NT2/D1 (cell line): Measurements from ENCODE around the gene ETS1.

Experiments used
- DNase-seq: peaks from one replicate; pipeline ENCODE4 v3.0.0-alpha.2; 2011; ENCODE audit warnings: low read depth, low spot score
- H3K27me3 ChIP-seq: 2 replicates; pipeline ENCODE4 v1.6.0; 2011; ENCODE audit warnings: mild to moderate bottlenecking; ENCODE audit not compliant: insufficient read length, insufficient read depth
- H3K36me3 ChIP-seq: 2 replicates; pipeline ENCODE4 v1.6.1; 2011; ENCODE audit warnings: mild to moderate bottlenecking, low read length, mixed read lengths; ENCODE audit not compliant: insufficient read depth, insufficient read length
- H3K4me1 ChIP-seq: 2 replicates; pipeline ENCODE4 v1.5.1; 2011; ENCODE audit not compliant: insufficient read depth, insufficient read length
- H3K4me3 ChIP-seq: 2 replicates; pipeline ENCODE4 v1.5.1; 2011; ENCODE audit warnings: low read depth; ENCODE audit not compliant: insufficient read length
- H3K9ac ChIP-seq: 2 replicates; pipeline ENCODE4 v1.6.0; 2011; ENCODE audit warnings: low read depth; ENCODE audit not compliant: insufficient read length
- H3K9me3 ChIP-seq: 2 replicates; pipeline ENCODE4 v1.5.1; 2011; ENCODE audit warnings: mild to moderate bottlenecking, low read length; ENCODE audit not compliant: insufficient read depth
- SUZ12 ChIP-seq: IDR thresholded peaks from 2 replicates; pipeline ENCODE4 v1.6.1; 2011; ENCODE audit not compliant: insufficient read length, insufficient read depth; ENCODE audit errors: extremely low read depth
- YY1 ChIP-seq: IDR thresholded peaks from 2 replicates; pipeline ENCODE4 v1.6.1; 2011; ENCODE audit not compliant: insufficient read length, insufficient read depth
- ZNF274 ChIP-seq: IDR thresholded peaks from 2 replicates; pipeline ENCODE4 v1.6.1; 2011; ENCODE audit warnings: mild to moderate bottlenecking, low read depth, low read length

Gene ETS1

DNA sequence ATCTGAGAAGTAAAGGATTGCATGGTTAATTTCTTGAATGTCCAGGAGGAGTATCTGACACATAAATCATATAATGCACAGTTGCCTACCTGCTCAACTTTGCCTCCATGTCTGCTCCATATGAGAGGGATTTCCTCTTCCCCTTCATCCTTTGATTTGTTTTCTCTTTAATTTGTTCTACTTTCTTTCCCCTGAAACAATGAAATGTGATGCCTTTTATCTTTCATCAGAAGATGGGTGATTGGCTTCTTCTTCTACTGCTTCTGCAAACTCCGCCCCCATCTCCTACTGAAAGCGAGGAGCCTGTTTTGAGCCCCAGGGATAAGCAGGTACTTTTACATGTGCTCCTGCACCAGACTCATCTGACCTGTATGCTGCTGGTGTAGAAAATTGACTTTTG, 9.9 kb upstream of the ETS1 start:
- H3K27me3 ChIP-seq: peaks cover 17% of the 10 kb centered on the region
- TF ChIP-seq YY1: no peak
- no peak for TF ChIP-seq ZNF274
- TF ChIP-seq SUZ12: no peak
- H3K9me3 ChIP-seq: no peaks in the 10 kb centered on the region
- DNase-seq: no peak
- H3K4me3 ChIP-seq: no peak overlapping the region
- no peaks in the 10 kb centered on the region for H3K4me1 ChIP-seq
- no peak overlapping the region for H3K9ac ChIP-seq
- no peaks in the 10 kb centered on the region for H3K36me3 ChIP-seq

- Histone ChIP-seq H3K4me3 (no peak overlapping the region), H3K9me3 (no peaks in the 10 kb centered on the region), H3K9ac (no peak overlapping the region), H3K36me3 (no peaks in the 10 kb centered on the region), H3K27me3 (peaks cover 24% of the 10 kb centered on the region), H3K4me1 (no peaks in the 10 kb centered on the region)
- no peak for DNase-seq
- TF ChIP-seq SUZ12 (no peak), YY1 (no peak), ZNF274 (no peak)
Observed at GRCh38 chr11:128596250-128596649, 8.9 kb upstream of the ETS1 start.

DNA sequence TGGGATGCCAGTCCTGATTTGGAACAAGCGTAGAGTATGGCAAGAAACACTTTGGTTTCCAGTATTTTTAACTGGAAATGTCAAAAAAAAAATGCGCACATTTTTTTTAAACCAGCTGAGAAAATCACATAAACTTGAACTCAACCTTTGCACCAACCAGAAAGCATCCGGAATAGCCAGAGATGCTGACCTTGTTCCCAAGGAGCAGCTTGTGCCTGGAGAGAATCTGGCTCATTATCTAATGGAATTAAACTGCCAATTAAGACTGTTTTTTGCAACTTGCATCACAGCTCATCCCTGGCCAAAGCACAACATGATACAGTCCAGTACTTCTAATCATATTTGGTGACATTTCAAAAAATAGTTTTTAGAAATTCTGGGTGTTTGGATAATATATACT, 8.4 kb upstream of the ETS1 start:
- peaks cover 24% of the 10 kb centered on the region for H3K27me3 ChIP-seq
- no peaks in the 10 kb centered on the region for H3K36me3 ChIP-seq
- no peak overlapping the region for H3K9ac ChIP-seq
- H3K4me1 ChIP-seq: no peaks in the 10 kb centered on the region
- no peaks in the 10 kb centered on the region for H3K9me3 ChIP-seq
- H3K4me3 ChIP-seq: no peak overlapping the region
- TF ChIP-seq SUZ12 (no peak), YY1 (no peak), ZNF274 (no peak)
- no peak for DNase-seq

GRCh38 chr11:128595221-128595620, 7.9 kb upstream of the ETS1 start:
- Histone ChIP-seq H3K4me3 (no peak overlapping the region), H3K36me3 (no peaks in the 10 kb centered on the region), H3K27me3 (peaks cover 24% of the 10 kb centered on the region), H3K4me1 (no peaks in the 10 kb centered on the region), H3K9ac (no peak overlapping the region), H3K9me3 (no peaks in the 10 kb centered on the region; the same call in 1 of the 2 replicates)
- no peak for DNase-seq
- TF ChIP-seq ZNF274 (no peak), SUZ12 (no peak), YY1 (no peak)

DNA sequence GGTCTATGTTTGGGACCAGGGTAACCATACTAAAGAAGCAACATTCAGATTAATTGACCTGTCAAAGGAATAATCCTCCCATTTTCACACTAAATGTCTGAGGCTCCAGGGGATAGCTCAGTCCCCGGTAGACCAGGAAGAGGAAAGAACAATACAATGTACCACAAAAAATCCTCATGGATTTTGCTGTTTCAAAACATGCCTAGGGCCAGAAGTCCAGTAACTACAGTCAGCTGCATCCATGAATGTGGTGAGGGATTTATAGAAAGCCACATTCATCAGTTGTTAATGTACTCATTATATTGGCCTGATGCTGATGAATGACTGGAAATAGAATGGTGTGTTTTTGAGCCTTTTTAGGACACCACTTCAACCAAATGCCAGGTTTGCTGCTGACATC, 6.9 kb upstream of the ETS1 start:
- H3K9ac ChIP-seq: no peak overlapping the region
- H3K4me1 ChIP-seq: no peaks in the 10 kb centered on the region
- H3K4me3 ChIP-seq: no peak overlapping the region
- H3K9me3 ChIP-seq: no peaks in the 10 kb centered on the region; the same call in 1 of the 2 replicates
- peaks cover 24% of the 10 kb centered on the region for H3K27me3 ChIP-seq
- no peak for DNase-seq
- no peaks in the 10 kb centered on the region for H3K36me3 ChIP-seq
- TF ChIP-seq YY1: no peak
- TF ChIP-seq ZNF274: no peak
- no peak for TF ChIP-seq SUZ12

GRCh38 chr11:128593281-128593680, 5.9 kb upstream of the ETS1 start:
- TF ChIP-seq YY1: no peak
- no peak for TF ChIP-seq ZNF274
- TF ChIP-seq SUZ12: no peak
- Histone ChIP-seq H3K27me3 (peaks cover 24% of the 10 kb centered on the region), H3K9me3 (no peaks in the 10 kb centered on the region; the same call in 1 of the 2 replicates), H3K4me1 (no peaks in the 10 kb centered on the region), H3K4me3 (no peak overlapping the region), H3K9ac (no peak overlapping the region), H3K36me3 (no peaks in the 10 kb centered on the region)
- peak; percentile 82 for DNase-seq

GRCh38 chr11:128592454-128592853, 5.1 kb upstream of the ETS1 start:
- H3K9me3 ChIP-seq: no peaks in the 10 kb centered on the region; the same call in 1 of the 2 replicates
- DNase-seq: no peak
- H3K9ac ChIP-seq: no peak overlapping the region
- TF ChIP-seq YY1 (no peak), SUZ12 (no peak), ZNF274 (no peak)
- no peak overlapping the region for H3K4me3 ChIP-seq
- H3K27me3 ChIP-seq: peaks cover 24% of the 10 kb centered on the region
- H3K36me3 ChIP-seq: no peaks in the 10 kb centered on the region
- no peaks in the 10 kb centered on the region for H3K4me1 ChIP-seq
